Measurements from ENCODE around the gene CRABP1. TPM values are rescaled to one million over a fixed set of nuclear protein-coding genes. Genes with fewer than 3 reads are reported as not detected.

Gene CRABP1
- total RNA-seq, 6 experiments from 2014 or later = not detected

GRCh38 chr15:78304216-78305066 is 35.7 kb upstream of the CRABP1 start:
- DNase-seq (no peak), ATAC-seq (no peak)
- WGBS (ENCODE audit: insufficient coverage, low coverage, low lambda C conversion rate, missing lambda C conversion rate) = 19% methylated on average over 4 of the region's 9 CpGs
- Histone ChIP-seq H3K27ac (no peak overlapping the region), H3K4me3 (no peak overlapping the region), H3K9me3 (no peaks in the 10 kb centered on the region), H3K4me1 (no peaks in the 10 kb centered on the region), H3K27me3 (no peaks in the 10 kb centered on the region), H3K36me3 (no peaks in the 10 kb centered on the region)
- TF ChIP-seq CTCF (IDR thresholded peaks at IDR 0.05) = no peak
- no peak for TF ChIP-seq POLR2A (IDR thresholded peaks at IDR 0.05)
- intact Hi-C loops (cut with DNase I) = no loop called here

- Histone ChIP-seq H3K4me1 (no peaks in the 10 kb centered on the region), H3K4me3 (no peak overlapping the region), H3K36me3 (no peaks in the 10 kb centered on the region), H3K27ac (no peak overlapping the region), H3K9me3 (no peaks in the 10 kb centered on the region), H3K27me3 (no peaks in the 10 kb centered on the region)
- ATAC-seq (no peak), DNase-seq (no peak)
- WGBS (ENCODE audit: insufficient coverage, low coverage, low lambda C conversion rate, missing lambda C conversion rate) = 54% methylated on average over 2 of the region's 3 CpGs
- TF ChIP-seq POLR2A (IDR thresholded peaks at IDR 0.05) = no peak
- no peak for TF ChIP-seq CTCF (IDR thresholded peaks at IDR 0.05)
- intact Hi-C loops (cut with DNase I) = no loop called here
Measured at GRCh38 chr15:78306176-78306774, 33.9 kb upstream of the CRABP1 start.

GRCh38 chr15:78307976-78308375 is 32.2 kb upstream of the CRABP1 start:
- ATAC-seq = no peak
- Histone ChIP-seq H3K36me3 (no peaks in the 10 kb centered on the region), H3K4me1 (no peaks in the 10 kb centered on the region), H3K27ac (no peak overlapping the region), H3K27me3 (no peaks in the 10 kb centered on the region), H3K9me3 (no peaks in the 10 kb centered on the region), H3K4me3 (no peak overlapping the region)
- TF ChIP-seq POLR2A (IDR thresholded peaks at IDR 0.05) (no peak), CTCF (IDR thresholded peaks at IDR 0.05) (no peak)
- intact Hi-C loops (cut with DNase I) = no loop called here
- WGBS (ENCODE audit: insufficient coverage, low coverage, low lambda C conversion rate, missing lambda C conversion rate) = 21% methylated on average over 6 of the region's 6 CpGs
- no peak for DNase-seq

DNA sequence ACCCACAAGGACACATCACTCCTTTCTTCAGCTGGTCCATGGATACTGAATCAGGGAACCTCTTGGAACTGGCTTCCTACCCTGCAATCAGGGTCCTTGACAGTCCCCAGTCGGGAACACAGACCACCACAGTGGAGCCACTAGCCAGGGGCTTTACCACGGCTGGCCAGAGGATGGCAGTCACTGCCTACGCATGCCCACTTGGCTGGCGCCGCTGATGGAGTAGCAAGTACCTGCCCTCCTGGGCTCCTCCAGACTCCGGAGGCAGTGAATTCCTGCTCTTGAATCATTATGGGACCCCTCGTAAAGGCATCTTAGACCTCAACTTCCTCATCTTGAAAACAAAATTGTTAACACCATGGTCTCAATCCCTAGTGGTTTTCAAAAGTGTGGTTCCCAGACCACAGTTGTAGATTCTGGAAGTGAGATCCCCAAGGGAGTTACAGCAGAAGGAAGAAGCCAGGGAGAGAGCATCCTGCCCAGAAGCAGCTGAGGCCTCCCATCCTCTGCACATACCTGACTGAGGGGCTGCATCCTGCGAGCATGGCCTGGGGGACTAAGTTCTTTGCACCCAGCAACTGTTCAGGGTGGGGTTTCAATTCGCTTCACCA is 31.6 kb upstream of the CRABP1 start:
- Histone ChIP-seq H3K4me3 (no peak overlapping the region), H3K27me3 (no peaks in the 10 kb centered on the region), H3K9me3 (no peaks in the 10 kb centered on the region), H3K27ac (no peak overlapping the region), H3K4me1 (no peaks in the 10 kb centered on the region), H3K36me3 (no peaks in the 10 kb centered on the region)
- TF ChIP-seq CTCF (IDR thresholded peaks at IDR 0.05) (peak; percentile 77 to 93 (median 81)), POLR2A (IDR thresholded peaks at IDR 0.05) (no peak)
- DNase-seq (peak; percentile 68 to 76 (median 73)), ATAC-seq (peak; percentile 89 to 95 (median 92))
- intact Hi-C loops (cut with DNase I) = no loop called here
- WGBS (ENCODE audit: insufficient coverage, low coverage, low lambda C conversion rate, missing lambda C conversion rate) = 0% methylated on average over 5 of the region's 9 CpGs

Data from right lobe of liver (tissue), 6 donors.